Measurements from ENCODE around the gene PTBP1. TPM values are rescaled to one million over a fixed set of nuclear protein-coding genes. Genes with fewer than 3 reads are reported as not detected.

PTBP1 gene
- total and polyA plus RNA-seq, 9 of the 15 experiments (the other 6 are each of a cell fraction or from before 2014, with no cell fraction given) = 14.0 to 759 (median 234) TPM

DNA sequence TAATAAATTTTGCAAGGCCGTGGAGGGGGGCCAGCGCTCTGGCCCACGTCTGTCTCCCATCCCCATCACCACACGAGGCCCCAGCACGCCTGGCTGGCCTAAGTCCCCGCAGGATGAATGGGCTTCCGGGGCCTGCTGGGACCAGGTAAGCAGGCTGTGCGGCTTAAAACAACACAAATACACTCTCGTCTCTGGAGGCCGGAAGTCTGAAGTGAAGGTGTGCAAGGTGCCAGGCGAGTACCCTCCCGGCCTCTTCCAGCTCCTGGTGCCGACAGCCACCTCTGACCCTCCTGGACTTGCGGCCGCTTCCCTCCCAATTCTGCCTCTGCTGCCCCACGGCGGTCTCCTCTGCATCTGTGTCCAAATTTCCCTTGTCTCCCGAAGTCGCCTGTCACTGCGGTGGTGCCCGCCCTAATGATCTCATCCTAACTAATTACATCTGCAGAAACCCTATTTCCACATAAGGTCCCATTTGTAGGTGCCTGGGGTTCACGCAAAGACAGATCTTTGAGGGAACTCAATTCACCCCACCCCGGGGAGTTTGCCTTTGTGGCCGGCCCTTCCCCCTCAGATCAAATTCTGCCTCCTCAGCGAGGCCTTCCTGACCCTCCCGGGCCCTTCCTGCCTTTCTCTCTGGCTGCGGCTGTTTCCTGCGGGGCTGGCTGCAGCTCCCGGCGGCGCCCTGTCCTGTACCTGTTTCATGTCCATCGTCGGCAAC lies 8.1 kb upstream of the PTBP1 start (continued):
- TF ChIP-seq, protein P1, sequence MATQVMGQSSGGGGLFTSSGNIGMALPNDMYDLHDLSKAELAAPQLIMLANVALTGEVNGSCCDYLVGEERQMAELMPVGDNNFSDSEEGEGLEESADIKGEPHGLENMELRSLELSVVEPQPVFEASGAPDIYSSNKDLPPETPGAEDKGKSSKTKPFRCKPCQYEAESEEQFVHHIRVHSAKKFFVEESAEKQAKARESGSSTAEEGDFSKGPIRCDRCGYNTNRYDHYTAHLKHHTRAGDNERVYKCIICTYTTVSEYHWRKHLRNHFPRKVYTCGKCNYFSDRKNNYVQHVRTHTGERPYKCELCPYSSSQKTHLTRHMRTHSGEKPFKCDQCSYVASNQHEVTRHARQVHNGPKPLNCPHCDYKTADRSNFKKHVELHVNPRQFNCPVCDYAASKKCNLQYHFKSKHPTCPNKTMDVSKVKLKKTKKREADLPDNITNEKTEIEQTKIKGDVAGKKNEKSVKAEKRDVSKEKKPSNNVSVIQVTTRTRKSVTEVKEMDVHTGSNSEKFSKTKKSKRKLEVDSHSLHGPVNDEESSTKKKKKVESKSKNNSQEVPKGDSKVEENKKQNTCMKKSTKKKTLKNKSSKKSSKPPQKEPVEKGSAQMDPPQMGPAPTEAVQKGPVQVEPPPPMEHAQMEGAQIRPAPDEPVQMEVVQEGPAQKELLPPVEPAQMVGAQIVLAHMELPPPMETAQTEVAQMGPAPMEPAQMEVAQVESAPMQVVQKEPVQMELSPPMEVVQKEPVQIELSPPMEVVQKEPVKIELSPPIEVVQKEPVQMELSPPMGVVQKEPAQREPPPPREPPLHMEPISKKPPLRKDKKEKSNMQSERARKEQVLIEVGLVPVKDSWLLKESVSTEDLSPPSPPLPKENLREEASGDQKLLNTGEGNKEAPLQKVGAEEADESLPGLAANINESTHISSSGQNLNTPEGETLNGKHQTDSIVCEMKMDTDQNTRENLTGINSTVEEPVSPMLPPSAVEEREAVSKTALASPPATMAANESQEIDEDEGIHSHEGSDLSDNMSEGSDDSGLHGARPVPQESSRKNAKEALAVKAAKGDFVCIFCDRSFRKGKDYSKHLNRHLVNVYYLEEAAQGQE (IDR thresholded peaks at IDR 0.05; ENCODE audit: borderline replicate concordance) = 0 out of 2 replicates have a peak, but pooled peaks have one; percentile 18
- TF ChIP-seq, protein P1 (CRISPR knock-in tag; IDR thresholded peaks at IDR 0.05; ENCODE audit: low read depth) = no peak
- TF ChIP-seq GABPA (tag; conservative IDR thresholded peaks at IDR 0.05; ENCODE audit: low read depth) (peak; percentile 52; the same call in 1 of the 2 replicates), CREB1 (IDR thresholded peaks at IDR 0.05) (no peak), CREB1 (CRISPR knock-in tag; IDR thresholded peaks at IDR 0.05) (no peak), STAG1 (CRISPR knock-in tag; IDR thresholded peaks at IDR 0.05; ENCODE audit: borderline replicate concordance) (no peak), PURB (CRISPR knock-in tag; IDR thresholded peaks at IDR 0.05; ENCODE audit: low read depth) (no peak), ADNP (tag; IDR thresholded peaks at IDR 0.05) (no peak), NONO (IDR thresholded peaks at IDR 0.05; ENCODE audit: low read depth in 2 of 2, low read length in 1 of 2) (no peak), ZBTB1 (CRISPR knock-in tag; IDR thresholded peaks at IDR 0.05; ENCODE audit: borderline replicate concordance, low read depth) (no peak), CCNT2 (IDR thresholded peaks at IDR 0.05; ENCODE audit: borderline replicate concordance, extremely low read depth, insufficient read length, low read depth, low read length) (peak; percentile 23)
- TF ChIP-seq, protein P2, sequence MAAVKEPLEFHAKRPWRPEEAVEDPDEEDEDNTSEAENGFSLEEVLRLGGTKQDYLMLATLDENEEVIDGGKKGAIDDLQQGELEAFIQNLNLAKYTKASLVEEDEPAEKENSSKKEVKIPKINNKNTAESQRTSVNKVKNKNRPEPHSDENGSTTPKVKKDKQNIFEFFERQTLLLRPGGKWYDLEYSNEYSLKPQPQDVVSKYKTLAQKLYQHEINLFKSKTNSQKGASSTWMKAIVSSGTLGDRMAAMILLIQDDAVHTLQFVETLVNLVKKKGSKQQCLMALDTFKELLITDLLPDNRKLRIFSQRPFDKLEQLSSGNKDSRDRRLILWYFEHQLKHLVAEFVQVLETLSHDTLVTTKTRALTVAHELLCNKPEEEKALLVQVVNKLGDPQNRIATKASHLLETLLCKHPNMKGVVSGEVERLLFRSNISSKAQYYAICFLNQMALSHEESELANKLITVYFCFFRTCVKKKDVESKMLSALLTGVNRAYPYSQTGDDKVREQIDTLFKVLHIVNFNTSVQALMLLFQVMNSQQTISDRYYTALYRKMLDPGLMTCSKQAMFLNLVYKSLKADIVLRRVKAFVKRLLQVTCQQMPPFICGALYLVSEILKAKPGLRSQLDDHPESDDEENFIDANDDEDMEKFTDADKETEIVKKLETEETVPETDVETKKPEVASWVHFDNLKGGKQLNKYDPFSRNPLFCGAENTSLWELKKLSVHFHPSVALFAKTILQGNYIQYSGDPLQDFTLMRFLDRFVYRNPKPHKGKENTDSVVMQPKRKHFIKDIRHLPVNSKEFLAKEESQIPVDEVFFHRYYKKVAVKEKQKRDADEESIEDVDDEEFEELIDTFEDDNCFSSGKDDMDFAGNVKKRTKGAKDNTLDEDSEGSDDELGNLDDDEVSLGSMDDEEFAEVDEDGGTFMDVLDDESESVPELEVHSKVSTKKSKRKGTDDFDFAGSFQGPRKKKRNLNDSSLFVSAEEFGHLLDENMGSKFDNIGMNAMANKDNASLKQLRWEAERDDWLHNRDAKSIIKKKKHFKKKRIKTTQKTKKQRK (IDR thresholded peaks at IDR 0.05; ENCODE audit: borderline replicate concordance, low read depth, low read length) = no peak
- TF ChIP-seq, protein P3, sequence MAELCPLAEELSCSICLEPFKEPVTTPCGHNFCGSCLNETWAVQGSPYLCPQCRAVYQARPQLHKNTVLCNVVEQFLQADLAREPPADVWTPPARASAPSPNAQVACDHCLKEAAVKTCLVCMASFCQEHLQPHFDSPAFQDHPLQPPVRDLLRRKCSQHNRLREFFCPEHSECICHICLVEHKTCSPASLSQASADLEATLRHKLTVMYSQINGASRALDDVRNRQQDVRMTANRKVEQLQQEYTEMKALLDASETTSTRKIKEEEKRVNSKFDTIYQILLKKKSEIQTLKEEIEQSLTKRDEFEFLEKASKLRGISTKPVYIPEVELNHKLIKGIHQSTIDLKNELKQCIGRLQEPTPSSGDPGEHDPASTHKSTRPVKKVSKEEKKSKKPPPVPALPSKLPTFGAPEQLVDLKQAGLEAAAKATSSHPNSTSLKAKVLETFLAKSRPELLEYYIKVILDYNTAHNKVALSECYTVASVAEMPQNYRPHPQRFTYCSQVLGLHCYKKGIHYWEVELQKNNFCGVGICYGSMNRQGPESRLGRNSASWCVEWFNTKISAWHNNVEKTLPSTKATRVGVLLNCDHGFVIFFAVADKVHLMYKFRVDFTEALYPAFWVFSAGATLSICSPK (IDR thresholded peaks at IDR 0.05; ENCODE audit: borderline replicate concordance) = no peak

Data from K562 (cell line).